Measurements from ENCODE around the gene MYH15. TPM values are rescaled to one million over a fixed set of nuclear protein-coding genes. Genes with fewer than 3 reads are reported as not detected.

The MYH15 gene
- total and polyA plus RNA-seq, 2 of the 8 experiments (the other 6 are each of a cell fraction or from before 2014, with no cell fraction given): under 0.01 TPM; not detected in 1

DNA sequence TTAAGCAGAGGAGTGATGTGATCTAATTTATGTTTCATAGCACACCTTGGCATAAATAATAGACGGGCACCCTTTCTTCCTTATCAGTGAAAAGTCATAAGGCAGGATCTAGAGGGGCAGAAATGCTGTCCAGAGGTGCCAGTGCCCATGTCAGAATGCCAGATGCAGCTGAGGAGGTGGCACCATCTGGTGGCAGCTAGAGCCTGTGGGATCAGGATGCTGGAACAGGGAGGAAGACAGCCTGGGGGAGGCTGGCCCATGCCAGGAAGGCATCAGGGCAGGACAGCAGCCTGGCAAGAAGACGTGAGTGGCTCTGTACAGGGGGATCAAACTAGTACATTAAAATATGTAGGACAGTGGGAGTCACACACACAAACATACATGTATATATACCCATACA, 16.5 kb downstream of the MYH15 start:
- FAIRE-seq: no peak
- CTCF ChIA-PET (ENCODE audit: partially characterized antibody): interaction anchor here (0.6 to 7.6 kb wide), 8 partner anchors 13 to 244 kb away, joined by 3 to 91 read pairs (median 4); no protein-coding TSS in a partner anchor

More for the DNA sequence above, 16.5 kb downstream of the MYH15 start:
- Histone ChIP-seq H4K5ac (ENCODE audit: insufficient read length, low read depth, low read length) (no peak overlapping the region), H3K27me3 (replicated peaks in 1 of 4; ENCODE audit: control insufficient read depth in 3 of 4, extremely low read depth in 1 of 4, insufficient read depth in 3 of 4, low read length in 3 of 4) (no peaks in the 10 kb centered on the region), H3K36me3 (ENCODE audit: control insufficient read depth in 2 of 4, insufficient read depth in 4 of 4, low read length in 3 of 4) (no peaks in the 10 kb centered on the region), H3K18ac (ENCODE audit: extremely low read depth, low read length) (no peak overlapping the region), H2BK120ac (replicated peaks; ENCODE audit: low read depth, low read length) (no peak overlapping the region), H3K14ac (ENCODE audit: insufficient read length) (no peak overlapping the region), H3K4ac (replicated peaks; ENCODE audit: insufficient read length, low read depth, low read length) (no peak overlapping the region), H2BK15ac (ENCODE audit: low read length) (no peak overlapping the region), H3K56ac (replicated peaks; ENCODE audit: insufficient read length, low read depth, low read length) (no peak overlapping the region), H4K8ac (ENCODE audit: extremely low read depth, insufficient read depth, low read length) (no peak overlapping the region), H3K27ac (ENCODE audit: low read depth, low read length) (no peak overlapping the region), H2BK20ac (ENCODE audit: low read length) (no peak overlapping the region), H2AFZ (ENCODE audit: low read length) (no peak overlapping the region), H3K79me1 (ENCODE audit: low read depth, low read length) (no peaks in the 10 kb centered on the region), H4K91ac (replicated peaks; ENCODE audit: insufficient read length, low read length) (no peak overlapping the region), H3K9me3 (ENCODE audit: insufficient read depth in 2 of 2, low read depth in 1 of 2, low read length in 1 of 2) (no peaks in the 10 kb centered on the region), H3K4me2 (ENCODE audit: insufficient read depth in 1 of 2, low read depth in 2 of 2, low read length in 2 of 2) (no peak overlapping the region), H3K9ac (replicated peaks in 1 of 4; ENCODE audit: extremely low read depth in 1 of 4, low read depth in 3 of 4, low read length in 3 of 4) (no peak overlapping the region), H2BK12ac (ENCODE audit: low read depth, low read length) (no peak overlapping the region), H3K23ac (ENCODE audit: insufficient read length) (no peak overlapping the region), H3K23me2 (ENCODE audit: low read depth, low read length) (no peaks in the 10 kb centered on the region), H3K79me2 (ENCODE audit: control insufficient read depth in 1 of 2, insufficient read depth in 2 of 2, low read length in 2 of 2) (no peaks in the 10 kb centered on the region), H2AK5ac (ENCODE audit: low read depth, low read length) (no peak overlapping the region), H4K20me1 (replicated peaks in 1 of 2; ENCODE audit: control insufficient read depth in 1 of 2, insufficient read depth in 2 of 2, low read length in 2 of 2) (no peaks in the 10 kb centered on the region), H3K4me1 (replicated peaks in 1 of 4; ENCODE audit: control insufficient read depth in 3 of 4, insufficient read depth in 4 of 4, low read length in 3 of 4) (no peaks in the 10 kb centered on the region), H3K4me3 (ENCODE audit: extremely low read depth in 1 of 4, insufficient read depth in 2 of 4, low read depth in 3 of 4, low read length in 4 of 4) (no peak overlapping the region), H2BK5ac (ENCODE audit: low read depth, low read length) (no peak overlapping the region)
- POLR2A ChIA-PET (ENCODE audit: partially characterized antibody): no interaction called here
- TF ChIP-seq SUZ12 (IDR thresholded peaks at IDR 0.05; ENCODE audit: low read length) (no peak), PHF8 (conservative IDR thresholded peaks at IDR 0.05; ENCODE audit: low read depth, low read length) (no peak), FOSL1 (IDR thresholded peaks at IDR 0.05; ENCODE audit: insufficient read depth, low read depth, low read length) (no peak), RAD21 (IDR thresholded peaks at IDR 0.05 in 1 of 2, conservative IDR thresholded peaks at IDR 0.05 in 1 of 2; ENCODE audit: low read depth in 2 of 2, low read length in 2 of 2) (peak; percentile 56 to 64), SP4 (IDR thresholded peaks at IDR 0.05; ENCODE audit: low read length) (no peak)
- TF ChIP-seq, protein P1, sequence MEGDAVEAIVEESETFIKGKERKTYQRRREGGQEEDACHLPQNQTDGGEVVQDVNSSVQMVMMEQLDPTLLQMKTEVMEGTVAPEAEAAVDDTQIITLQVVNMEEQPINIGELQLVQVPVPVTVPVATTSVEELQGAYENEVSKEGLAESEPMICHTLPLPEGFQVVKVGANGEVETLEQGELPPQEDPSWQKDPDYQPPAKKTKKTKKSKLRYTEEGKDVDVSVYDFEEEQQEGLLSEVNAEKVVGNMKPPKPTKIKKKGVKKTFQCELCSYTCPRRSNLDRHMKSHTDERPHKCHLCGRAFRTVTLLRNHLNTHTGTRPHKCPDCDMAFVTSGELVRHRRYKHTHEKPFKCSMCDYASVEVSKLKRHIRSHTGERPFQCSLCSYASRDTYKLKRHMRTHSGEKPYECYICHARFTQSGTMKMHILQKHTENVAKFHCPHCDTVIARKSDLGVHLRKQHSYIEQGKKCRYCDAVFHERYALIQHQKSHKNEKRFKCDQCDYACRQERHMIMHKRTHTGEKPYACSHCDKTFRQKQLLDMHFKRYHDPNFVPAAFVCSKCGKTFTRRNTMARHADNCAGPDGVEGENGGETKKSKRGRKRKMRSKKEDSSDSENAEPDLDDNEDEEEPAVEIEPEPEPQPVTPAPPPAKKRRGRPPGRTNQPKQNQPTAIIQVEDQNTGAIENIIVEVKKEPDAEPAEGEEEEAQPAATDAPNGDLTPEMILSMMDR (IDR thresholded peaks at IDR 0.05; ENCODE audit: control extremely low read depth in 1 of 3, insufficient read depth in 1 of 3, low read depth in 1 of 3, low read length in 3 of 3): peak; percentile 35 to 60 (median 59); a peak in 3 of 4 replicates
- no peak for DNase-seq (ENCODE audit: low read depth in 1 of 2, low spot score in 2 of 2)
- 80% methylated on average over 2 of the region's 2 CpGs; no CpG with 5 or more reads in 1 of the 2 experiments for WGBS, 2 experiments (ENCODE audit: extremely low coverage in 1 of 2, insufficient coverage in 1 of 2, insufficient read length in 1 of 2, insufficient replicate concordance in 2 of 2, low coverage in 1 of 2, low lambda C conversion rate in 2 of 2, missing lambda C conversion rate in 1 of 2)
